Epithelial cell of proximal tubule (primary cell): ENCODE results near the gene PLA2G4D. TPM values are rescaled to one million over a fixed set of nuclear protein-coding genes. Genes with fewer than 3 reads are reported as not detected.

Experiments
- DNase-seq: peaks from one replicate; pipeline ENCODE4 v3.0.0-alpha.2; 2011; ENCODE audit warnings: low read depth
- H3K4me3 ChIP-seq: 2 replicates; pipeline ENCODE4 v1.5.1; 2011; ENCODE audit warnings: low read depth, mild to moderate bottlenecking, low read length
- total RNA-seq: library from RNA; depleted of rRNA; stranded (reverse); fragments of >200 nt; gene quantifications from 2 replicates; pipeline ENCODE4 v1.2.3, GENCODE V29; 2015
- TF ChIP-seq, protein P1 (sequence below): conservative IDR thresholded peaks from 2 replicates; pipeline ENCODE4 v1.5.1; 2012; ENCODE audit warnings: low read depth, mild to moderate bottlenecking, low read length

PLA2G4D gene
- total RNA-seq, 1 donor from 2014 or later, result not detected

DNA sequence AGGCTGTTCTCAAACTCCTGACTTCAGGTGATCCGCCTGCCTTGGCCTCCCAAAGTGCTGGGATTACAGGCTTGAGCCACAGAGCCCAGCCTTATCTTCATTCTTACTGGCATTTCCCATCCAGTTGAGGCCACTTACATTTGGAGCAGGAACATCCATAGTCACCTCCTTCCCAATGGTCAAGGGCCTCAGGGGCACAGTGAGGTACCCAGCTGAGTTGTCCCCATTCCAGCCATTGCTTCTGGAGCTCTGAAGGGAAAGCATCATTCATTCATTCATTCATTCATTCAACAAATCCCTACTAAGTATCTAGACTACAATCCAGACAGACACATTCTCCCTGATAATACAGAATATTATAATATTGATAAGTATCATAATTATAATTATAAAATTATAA is 12.2 kb downstream of the PLA2G4D start:
- H3K4me3 ChIP-seq, result no peak overlapping the region
- TF ChIP-seq, protein P1, sequence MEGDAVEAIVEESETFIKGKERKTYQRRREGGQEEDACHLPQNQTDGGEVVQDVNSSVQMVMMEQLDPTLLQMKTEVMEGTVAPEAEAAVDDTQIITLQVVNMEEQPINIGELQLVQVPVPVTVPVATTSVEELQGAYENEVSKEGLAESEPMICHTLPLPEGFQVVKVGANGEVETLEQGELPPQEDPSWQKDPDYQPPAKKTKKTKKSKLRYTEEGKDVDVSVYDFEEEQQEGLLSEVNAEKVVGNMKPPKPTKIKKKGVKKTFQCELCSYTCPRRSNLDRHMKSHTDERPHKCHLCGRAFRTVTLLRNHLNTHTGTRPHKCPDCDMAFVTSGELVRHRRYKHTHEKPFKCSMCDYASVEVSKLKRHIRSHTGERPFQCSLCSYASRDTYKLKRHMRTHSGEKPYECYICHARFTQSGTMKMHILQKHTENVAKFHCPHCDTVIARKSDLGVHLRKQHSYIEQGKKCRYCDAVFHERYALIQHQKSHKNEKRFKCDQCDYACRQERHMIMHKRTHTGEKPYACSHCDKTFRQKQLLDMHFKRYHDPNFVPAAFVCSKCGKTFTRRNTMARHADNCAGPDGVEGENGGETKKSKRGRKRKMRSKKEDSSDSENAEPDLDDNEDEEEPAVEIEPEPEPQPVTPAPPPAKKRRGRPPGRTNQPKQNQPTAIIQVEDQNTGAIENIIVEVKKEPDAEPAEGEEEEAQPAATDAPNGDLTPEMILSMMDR, result no peak
- no peak for DNase-seq

DNA sequence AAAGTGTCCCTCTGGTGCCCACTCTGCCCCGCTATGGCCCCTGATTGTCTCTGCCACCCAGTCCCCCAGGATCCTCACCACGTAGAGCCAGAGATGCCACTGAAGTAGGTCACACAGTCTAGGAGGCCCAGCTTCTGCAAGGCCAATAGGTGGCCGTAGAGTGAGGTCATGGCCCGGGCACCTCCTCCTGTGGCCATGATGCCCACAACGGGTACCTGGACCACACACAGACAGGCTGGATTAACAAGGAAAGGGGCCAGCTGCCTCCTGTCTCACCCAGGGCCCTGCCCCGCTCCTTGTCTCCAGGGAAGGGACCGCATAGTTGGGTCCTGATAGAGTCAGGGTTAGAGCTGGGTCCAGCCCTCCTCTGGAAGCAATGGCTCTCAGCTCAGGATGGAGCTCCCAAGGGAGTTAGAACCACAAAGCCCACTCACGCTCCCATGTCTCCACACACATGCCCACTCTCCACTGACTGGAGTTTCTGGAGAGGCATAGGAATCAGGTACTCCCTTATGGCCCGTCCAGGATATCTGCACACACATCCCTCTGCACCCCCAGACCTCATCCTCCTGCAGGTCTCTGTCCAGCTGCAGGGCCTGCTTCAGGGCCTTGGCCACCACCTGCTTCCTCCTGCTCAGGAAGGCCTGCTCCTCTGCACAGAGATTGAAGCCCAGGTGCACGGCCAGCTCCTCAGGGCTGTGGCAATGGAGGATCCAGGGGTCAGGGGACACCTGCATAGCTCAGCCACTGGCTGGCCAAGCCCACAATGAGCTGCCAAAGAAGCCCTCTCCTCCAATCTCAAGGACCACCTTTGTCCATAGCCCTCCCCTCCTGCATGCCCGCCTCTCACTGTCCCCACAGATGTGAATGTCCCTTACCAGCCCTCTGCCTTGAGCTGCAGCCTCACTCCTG is 13.2 kb downstream of the PLA2G4D start:
- TF ChIP-seq, protein P1, result no peak
- no peak overlapping the region for H3K4me3 ChIP-seq
- DNase-seq, result no peak

DNA sequence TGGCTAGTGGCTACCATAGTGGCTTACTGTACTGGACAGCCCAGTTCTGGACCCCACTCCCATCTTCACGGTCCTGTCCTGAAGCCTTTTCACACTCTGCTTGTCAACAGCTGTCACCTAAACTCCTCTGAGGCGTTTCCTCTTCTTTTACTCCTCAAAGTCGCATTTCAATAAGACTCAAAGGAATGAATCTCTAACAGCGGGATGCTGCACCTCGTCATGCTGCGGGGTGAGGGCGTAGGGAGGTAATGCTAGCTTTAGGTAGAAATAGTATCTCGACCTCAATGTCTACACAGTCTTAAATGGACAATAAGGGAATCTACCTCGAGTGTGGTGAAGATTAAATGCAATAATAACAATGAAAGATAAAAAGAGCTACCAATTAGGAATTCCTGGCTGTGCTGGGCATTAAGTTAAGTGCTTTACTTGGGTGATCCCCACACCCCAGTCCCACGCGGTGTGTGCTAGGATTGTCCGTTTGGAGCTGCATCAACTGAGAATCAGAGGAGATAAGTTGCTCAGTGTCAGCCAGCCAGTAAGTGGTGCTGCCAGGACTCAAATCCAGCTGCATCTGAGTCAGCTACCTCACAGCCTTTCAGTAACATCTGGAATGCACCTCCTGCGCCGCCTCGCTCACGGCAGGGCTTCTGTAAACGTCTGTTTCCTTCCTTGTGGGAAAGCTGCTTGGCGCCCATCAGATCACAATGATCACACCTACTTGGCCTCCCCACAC is 14.0 kb downstream of the PLA2G4D start:
- no peak overlapping the region for H3K4me3 ChIP-seq
- DNase-seq, result no peak
- TF ChIP-seq, protein P1, result no peak

DNA sequence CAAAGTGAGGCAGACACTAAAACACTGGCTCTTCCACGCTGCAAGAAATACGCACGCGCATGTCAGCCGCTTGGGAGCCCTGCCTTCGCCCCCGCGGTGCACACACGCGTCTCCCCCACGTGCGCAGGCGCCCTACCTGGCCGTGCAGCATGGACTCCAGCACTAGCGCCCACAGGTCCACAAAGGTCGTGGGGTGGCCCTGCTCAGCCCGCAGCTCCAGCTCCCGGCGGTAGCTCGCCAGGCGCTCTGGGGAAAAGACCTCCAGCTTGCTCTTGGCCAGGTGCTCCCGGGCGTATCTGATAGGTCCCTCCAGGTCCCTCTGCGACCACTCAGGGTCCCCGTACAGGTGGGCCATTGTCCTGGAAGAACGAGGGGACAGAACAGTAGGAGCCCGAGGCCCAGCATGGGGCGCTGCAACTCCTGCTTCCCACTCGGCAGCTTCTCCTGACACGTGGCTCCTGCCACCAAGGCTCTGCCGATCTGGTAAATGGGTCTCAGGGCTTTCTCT is 14.9 kb downstream of the PLA2G4D start:
- TF ChIP-seq, protein P1, result no peak
- H3K4me3 ChIP-seq, result peak overlapping the region; percentile 28
- no peak for DNase-seq

DNA sequence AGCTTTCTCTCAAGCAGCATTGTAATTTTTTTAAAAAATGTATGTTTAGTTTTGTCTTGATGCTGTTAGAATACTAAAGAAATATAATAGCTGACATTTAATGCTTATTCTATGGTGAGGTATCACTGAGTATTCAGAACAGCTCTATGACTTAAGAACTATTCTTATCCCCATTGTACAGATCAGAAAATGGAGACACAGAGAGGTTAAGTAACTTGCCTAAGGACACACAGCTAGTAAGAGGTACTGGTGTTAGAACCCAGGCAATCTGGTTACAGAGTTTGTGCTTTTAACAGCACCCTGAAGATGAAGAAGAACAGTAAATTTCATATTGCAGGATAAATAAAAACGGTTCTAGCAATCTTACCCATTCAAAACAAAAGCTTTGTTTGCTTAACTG is 15.5 kb downstream of the PLA2G4D start:
- TF ChIP-seq, protein P1, result no peak
- no peak for DNase-seq
- no peak overlapping the region for H3K4me3 ChIP-seq

DNA sequence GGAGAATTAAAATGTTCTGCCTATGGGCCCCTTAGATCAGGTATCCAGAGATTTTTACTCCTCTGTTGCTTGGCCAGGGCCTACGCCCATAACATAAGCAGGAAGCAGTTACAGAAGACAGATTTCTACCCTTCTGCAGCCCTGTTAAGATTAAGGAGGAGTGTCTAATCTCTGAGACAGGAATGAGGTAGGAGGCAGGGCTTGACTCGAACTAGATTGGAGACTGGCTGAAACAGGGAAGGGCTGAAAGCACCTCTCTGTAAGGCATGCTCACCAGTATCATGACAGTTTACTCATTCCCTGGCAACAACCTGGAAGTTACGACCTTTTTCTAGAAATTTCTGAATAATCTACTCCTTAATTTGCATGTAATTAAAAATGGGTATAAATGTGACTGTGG is 16.7 kb downstream of the PLA2G4D start:
- DNase-seq, result no peak
- no peak overlapping the region for H3K4me3 ChIP-seq
- TF ChIP-seq, protein P1, result no peak
